Thyroid gland (tissue), 4 donors: ENCODE measurements around the gene IFITM1.

ENCODE experiments used
- CTCF ChIP-seq, 6 experiments: fragments of 200-600 bp in 3 of 6; fragments of 450-650 bp in 3 of 6; sonication (generic) in 3 of 6; IDR thresholded peaks; one replicate each; pipeline ENCODE4 v1.5.1; 2016 to 2019; ENCODE audit warnings: antibody characterized with exemption in 6 of 6, mild to moderate bottlenecking in 2 of 6, inconsistent platforms in 1 of 6, moderate library complexity in 1 of 6
- POLR2A ChIP-seq, 2 donors: fragments of 450-650 bp; IDR thresholded peaks; one replicate each; pipeline ENCODE4 v1.6.1; 2017; ENCODE audit warnings: antibody characterized with exemption in 2 of 2, mild to moderate bottlenecking in 2 of 2, moderate library complexity in 1 of 2

GRCh38 chr11:326842-327580 lies 13.2 kb downstream of the IFITM1 start:
- TF ChIP-seq CTCF (IDR thresholded peaks at IDR 0.05): no peak
- no peak for TF ChIP-seq POLR2A (IDR thresholded peaks at IDR 0.05)
